ENCODE measurements around the gene GRXCR2.

The GRXCR2 gene

GRCh38 chr5:145854651-145855258, 18.1 kb downstream of the GRXCR2 start (continued):
- TF ChIP-seq PRDM10 (tag by site-specific recombination; IDR thresholded peaks at IDR 0.05): peak; percentile 39; the same call in 1 of the 2 replicates
- TF ChIP-seq, protein P1, sequence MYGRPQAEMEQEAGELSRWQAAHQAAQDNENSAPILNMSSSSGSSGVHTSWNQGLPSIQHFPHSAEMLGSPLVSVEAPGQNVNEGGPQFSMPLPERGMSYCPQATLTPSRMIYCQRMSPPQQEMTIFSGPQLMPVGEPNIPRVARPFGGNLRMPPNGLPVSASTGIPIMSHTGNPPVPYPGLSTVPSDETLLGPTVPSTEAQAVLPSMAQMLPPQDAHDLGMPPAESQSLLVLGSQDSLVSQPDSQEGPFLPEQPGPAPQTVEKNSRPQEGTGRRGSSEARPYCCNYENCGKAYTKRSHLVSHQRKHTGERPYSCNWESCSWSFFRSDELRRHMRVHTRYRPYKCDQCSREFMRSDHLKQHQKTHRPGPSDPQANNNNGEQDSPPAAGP (tag by site-specific recombination; IDR thresholded peaks at IDR 0.05): 0 out of 2 replicates have a peak, but pooled peaks have one; percentile 29
- TF ChIP-seq ZNF311 (tag by site-specific recombination; IDR thresholded peaks at IDR 0.05; ENCODE audit: borderline replicate concordance): no peak
- no peak for TF ChIP-seq PRDM1 (tag by site-specific recombination; IDR thresholded peaks at IDR 0.05)
- TF ChIP-seq, protein P2, sequence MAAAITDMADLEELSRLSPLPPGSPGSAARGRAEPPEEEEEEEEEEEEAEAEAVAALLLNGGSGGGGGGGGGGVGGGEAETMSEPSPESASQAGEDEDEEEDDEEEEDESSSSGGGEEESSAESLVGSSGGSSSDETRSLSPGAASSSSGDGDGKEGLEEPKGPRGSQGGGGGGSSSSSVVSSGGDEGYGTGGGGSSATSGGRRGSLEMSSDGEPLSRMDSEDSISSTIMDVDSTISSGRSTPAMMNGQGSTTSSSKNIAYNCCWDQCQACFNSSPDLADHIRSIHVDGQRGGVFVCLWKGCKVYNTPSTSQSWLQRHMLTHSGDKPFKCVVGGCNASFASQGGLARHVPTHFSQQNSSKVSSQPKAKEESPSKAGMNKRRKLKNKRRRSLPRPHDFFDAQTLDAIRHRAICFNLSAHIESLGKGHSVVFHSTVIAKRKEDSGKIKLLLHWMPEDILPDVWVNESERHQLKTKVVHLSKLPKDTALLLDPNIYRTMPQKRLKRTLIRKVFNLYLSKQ (tag by site-specific recombination; IDR thresholded peaks at IDR 0.05; ENCODE audit: borderline replicate concordance): no peak
- no peak for TF ChIP-seq ZNF510 (tag by site-specific recombination; IDR thresholded peaks at IDR 0.05; ENCODE audit: insufficient replicate concordance)
- TF ChIP-seq ZBTB17 (tag by site-specific recombination; IDR thresholded peaks at IDR 0.05): no peak; the same call in 1 of the 2 replicates
- TF ChIP-seq, protein P3, sequence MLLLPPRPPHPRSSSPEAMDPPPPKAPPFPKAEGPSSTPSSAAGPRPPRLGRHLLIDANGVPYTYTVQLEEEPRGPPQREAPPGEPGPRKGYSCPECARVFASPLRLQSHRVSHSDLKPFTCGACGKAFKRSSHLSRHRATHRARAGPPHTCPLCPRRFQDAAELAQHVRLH (tag by site-specific recombination; IDR thresholded peaks at IDR 0.05): no peak
- TF ChIP-seq TSHZ1 (tag by site-specific recombination; IDR thresholded peaks at IDR 0.05; ENCODE audit: borderline replicate concordance): no peak
- TF ChIP-seq ZNF600 (tag by site-specific recombination; IDR thresholded peaks at IDR 0.05): 0 out of 2 replicates have a peak, but pooled peaks have one; percentile 27
- TF ChIP-seq ZNF843 (tag by site-specific recombination; IDR thresholded peaks at IDR 0.05): no peak
- TF ChIP-seq ZNF513 (tag by site-specific recombination; IDR thresholded peaks at IDR 0.05): no peak
- no peak for TF ChIP-seq ZSCAN4 (tag by site-specific recombination; IDR thresholded peaks at IDR 0.05)
- TF ChIP-seq KLF1 (tag by site-specific recombination; IDR thresholded peaks at IDR 0.05): no peak
- TF ChIP-seq ZNF664 (tag by site-specific recombination; IDR thresholded peaks at IDR 0.05): no peak
- TF ChIP-seq, protein P4, sequence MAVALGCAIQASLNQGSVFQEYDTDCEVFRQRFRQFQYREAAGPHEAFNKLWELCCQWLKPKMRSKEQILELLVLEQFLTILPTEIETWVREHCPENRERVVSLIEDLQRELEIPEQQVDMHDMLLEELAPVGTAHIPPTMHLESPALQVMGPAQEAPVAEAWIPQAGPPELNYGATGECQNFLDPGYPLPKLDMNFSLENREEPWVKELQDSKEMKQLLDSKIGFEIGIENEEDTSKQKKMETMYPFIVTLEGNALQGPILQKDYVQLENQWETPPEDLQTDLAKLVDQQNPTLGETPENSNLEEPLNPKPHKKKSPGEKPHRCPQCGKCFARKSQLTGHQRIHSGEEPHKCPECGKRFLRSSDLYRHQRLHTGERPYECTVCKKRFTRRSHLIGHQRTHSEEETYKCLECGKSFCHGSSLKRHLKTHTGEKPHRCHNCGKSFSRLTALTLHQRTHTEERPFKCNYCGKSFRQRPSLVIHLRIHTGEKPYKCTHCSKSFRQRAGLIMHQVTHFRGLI (tag by site-specific recombination; IDR thresholded peaks at IDR 0.05): no peak
- no peak for TF ChIP-seq EGR2 (tag by site-specific recombination; IDR thresholded peaks at IDR 0.05; ENCODE audit: low read depth)
- peak; percentile 57 for TF ChIP-seq SP7 (tag by site-specific recombination; IDR thresholded peaks at IDR 0.05)
- TF ChIP-seq, protein P5, sequence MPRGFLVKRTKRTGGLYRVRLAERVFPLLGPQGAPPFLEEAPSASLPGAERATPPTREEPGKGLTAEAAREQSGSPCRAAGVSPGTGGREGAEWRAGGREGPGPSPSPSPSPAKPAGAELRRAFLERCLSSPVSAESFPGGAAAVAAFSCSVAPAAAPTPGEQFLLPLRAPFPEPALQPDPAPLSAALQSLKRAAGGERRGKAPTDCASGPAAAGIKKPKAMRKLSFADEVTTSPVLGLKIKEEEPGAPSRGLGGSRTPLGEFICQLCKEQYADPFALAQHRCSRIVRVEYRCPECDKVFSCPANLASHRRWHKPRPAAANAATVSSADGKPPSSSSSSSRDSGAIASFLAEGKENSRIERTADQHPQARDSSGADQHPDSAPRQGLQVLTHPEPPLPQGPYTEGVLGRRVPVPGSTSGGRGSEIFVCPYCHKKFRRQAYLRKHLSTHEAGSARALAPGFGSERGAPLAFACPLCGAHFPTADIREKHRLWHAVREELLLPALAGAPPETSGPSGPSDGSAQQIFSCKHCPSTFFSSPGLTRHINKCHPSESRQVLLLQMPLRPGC (tag by site-specific recombination; IDR thresholded peaks at IDR 0.05): no peak

All from HEK293 (cell line).